GM19455 (cell line): ENCODE results near the gene LMAN2.
"Not testable (repeated sequence)": the region's sequence is repeated elsewhere in the genome, so short reads cannot be mapped to it uniquely, and the experiment has no call there.

Experiments
- ATAC-seq: cut with Tn5 transposase; IDR thresholded peaks from one replicate; pipeline ENCODE4 v1.9.1; 2021; ENCODE audit not compliant: unreplicated experiment

LMAN2 gene

GRCh38 chr5:177349762-177350161, 1.7 kb downstream of the LMAN2 start:
- ATAC-seq: no peak

GRCh38 chr5:177349362-177349647, 2.2 kb downstream of the LMAN2 start:
- no peak for ATAC-seq

GRCh38 chr5:177347699-177348098, 3.8 kb downstream of the LMAN2 start:
- no peak for ATAC-seq

GRCh38 chr5:177346820-177347219, 4.6 kb downstream of the LMAN2 start:
- no peak for ATAC-seq

GRCh38 chr5:177344891-177345290, 6.6 kb downstream of the LMAN2 start:
- ATAC-seq: no peak

GRCh38 chr5:177343777-177344176, 7.7 kb downstream of the LMAN2 start:
- ATAC-seq: no peak

- ATAC-seq: not testable (repeated sequence)
Measured at GRCh38 chr5:177343000-177343399, 8.5 kb downstream of the LMAN2 start.

- ATAC-seq: no peak
Measured at GRCh38 chr5:177339107-177339638, 12.3 kb downstream of the LMAN2 start.

GRCh38 chr5:177338251-177339106, 13.0 kb downstream of the LMAN2 start:
- ATAC-seq: no peak

- ATAC-seq: no peak
Measured at GRCh38 chr5:177336603-177337494, 14.6 kb downstream of the LMAN2 start.

GRCh38 chr5:177336112-177336511, 15.4 kb downstream of the LMAN2 start:
- no peak for ATAC-seq

- no peak for ATAC-seq
Measured at GRCh38 chr5:177335701-177336065, 15.8 kb downstream of the LMAN2 start.

- no peak for ATAC-seq
Measured at GRCh38 chr5:177334781-177335700, 16.4 kb downstream of the LMAN2 start.

GRCh38 chr5:177334155-177334551, 17.3 kb downstream of the LMAN2 start:
- no peak for ATAC-seq

- ATAC-seq: no peak
Measured at GRCh38 chr5:177333420-177334154, 17.9 kb downstream of the LMAN2 start.

GRCh38 chr5:177332896-177333260, 18.6 kb downstream of the LMAN2 start:
- ATAC-seq: no peak

GRCh38 chr5:177332031-177332895, 19.2 kb downstream of the LMAN2 start:
- ATAC-seq: no peak

- no peak for ATAC-seq
Measured at GRCh38 chr5:177330991-177331842, 20.3 kb downstream of the LMAN2 start.
